ENCODE data around the gene EEF2.
"Not testable (repeated sequence)": the region's sequence is repeated elsewhere in the genome, so short reads cannot be mapped to it uniquely, and the experiment has no call there.

EEF2 gene

DNA sequence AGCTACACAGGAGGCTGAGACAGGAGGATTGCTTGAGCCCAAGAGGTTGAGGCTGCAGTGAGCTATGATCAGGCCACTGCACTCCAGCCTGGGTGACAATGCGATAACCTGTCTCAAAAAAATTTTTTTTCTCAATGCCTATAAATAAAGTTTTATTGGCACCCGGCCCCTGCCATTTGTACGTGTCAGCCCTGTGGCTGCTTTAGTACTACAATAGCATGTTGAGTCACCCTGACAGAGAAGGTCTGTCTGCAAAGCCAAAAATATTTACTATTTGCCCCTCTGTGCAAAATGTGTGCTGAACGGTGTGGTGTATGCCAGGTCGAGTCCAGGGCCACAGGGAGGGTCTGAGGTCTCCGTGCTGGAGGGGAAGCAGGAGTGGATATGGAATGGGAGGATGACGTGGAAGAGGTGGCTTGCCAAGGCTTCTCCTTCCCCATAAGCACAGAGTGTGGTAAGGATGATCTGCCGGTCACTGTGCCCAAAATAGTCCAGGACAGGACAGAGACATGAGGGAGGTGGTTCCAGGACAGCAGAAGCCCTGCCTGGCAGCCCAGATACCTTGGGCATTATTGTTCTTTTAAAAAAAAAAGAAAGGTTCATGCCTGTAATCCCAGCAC lies 42.4 kb downstream of the EEF2 start:
- FAIRE-seq, result no peak
- no peak for TF ChIP-seq POLR2A (IDR thresholded peaks at IDR 0.05; ENCODE audit: low read depth, low read length)
- no peak for DNase-seq (ENCODE audit: insufficient read length, low spot score)

DNA sequence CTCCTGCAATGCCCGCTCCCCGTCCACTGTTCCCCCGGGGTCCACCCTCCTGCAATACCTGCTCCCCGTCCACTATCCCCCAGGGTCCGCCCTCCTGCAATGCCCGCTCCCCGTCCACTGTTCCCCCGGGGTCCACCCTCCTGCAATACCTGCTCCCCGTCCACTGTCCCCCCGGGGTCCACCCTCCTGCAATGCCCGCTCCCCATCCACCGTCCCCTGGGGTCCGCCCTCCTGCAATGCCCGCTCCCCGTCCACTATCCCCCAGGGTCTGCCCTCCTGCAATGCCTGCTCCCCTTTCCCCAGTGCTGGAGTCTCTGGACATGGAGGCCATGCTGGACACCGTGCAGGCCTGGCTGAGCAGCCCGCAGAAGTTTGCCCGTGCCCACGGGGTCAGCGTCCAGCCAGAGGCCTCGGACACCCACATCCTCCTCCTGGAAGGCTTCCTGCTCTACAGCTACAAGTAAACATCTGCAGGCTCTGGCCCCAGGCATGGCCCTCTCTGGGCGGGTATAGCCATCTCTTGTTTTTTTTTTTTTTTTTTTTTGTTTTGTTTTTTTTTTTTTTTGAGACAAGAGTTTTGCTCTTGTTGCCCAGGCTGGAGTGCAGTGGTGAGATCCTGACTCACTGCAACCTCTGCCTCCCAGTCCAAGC lies 46.8 kb downstream of the EEF2 start:
- FAIRE-seq, result not testable (repeated sequence)
- DNase-seq (ENCODE audit: insufficient read length, low spot score), result peak; percentile 37

DNA sequence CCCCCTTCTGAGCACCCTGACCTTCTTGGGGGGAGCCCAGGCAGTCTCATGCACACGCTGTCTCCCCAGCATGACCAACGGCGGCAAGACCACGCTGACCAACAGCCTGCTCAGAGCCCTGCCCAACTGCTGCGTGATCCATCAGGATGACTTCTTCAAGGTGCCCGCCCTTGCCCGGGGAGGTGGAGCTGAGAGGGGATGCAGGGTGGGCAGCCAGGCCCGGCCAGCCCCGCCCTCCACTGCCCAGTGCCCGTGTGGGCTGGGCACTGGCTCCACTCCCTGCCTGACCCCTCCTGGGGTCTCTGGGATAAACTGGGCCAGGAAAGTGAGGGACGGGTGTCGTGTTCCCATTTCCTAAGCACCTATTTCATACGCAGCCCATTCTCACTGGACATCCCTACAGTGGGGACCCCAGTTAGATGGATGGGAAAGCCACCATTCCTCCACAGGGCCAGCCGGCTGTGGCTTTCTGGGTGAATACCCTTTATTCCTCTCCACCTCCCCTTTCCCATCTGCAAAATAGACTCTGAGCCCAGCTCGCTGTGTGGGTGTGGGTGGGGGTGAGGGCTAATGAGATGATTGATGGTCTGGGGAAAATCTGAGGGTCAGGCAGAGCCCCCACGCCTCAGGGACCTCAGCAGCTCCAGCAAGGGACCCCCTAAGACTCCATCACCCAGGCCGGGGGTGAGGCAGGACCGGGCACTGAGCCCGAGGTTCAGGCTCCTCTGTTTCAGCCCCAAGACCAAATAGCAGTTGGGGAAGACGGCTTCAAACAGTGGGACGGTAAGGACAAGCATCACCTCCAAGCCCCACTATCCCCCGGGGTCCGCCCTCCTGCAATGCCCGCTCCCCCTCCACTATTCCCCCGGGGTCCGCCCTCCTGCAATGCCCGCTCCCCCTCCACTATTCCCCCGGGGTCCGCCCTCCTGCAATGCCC lies 48.5 kb downstream of the EEF2 start:
- no peak for FAIRE-seq
- TF ChIP-seq POLR2A (IDR thresholded peaks at IDR 0.05; ENCODE audit: low read depth, low read length), result no peak

DNA sequence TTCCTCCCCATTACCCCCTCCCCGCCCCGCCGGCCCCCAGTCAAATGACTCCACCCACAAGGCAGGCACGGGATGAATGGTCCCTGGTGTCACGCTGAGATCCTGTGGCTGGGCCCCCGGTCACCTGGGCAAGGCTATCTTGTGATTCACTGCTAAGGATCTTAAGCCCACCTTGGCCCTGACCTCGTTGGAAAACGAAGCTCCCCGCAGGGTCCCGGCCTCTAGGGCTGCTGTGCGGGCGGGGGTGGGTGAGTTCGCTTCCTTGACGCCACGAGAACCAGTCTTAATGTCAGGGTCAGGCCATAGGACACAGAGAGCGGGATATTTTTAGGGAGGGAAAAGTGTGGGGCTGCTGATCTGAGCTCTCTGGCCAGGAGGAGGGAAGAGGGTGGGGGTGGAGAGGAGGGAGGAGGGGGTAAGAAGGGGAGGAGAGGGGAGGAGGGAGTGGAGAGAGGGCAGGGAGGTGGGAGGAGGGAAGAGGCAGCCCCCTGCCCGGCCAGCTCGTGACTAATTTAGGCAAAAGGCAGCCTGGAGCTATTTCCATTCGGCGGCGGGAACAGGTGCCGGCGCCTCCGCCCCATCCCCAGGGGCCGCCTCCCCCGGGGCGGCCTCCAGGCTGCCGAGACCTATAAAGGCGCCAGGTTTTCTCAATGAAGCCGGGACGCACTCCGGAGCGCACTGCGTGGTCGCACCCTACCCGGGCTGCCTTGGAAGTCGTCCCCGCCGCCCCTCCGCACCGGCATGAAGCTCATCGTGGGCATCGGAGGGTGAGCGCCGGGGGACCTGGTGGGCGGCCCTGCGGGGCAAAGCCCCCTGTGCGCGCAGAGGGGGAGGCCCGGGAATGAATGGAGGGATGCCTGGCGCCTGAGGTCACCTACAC lies 52.1 kb downstream of the EEF2 start, which contains the start of gene NMRK2:
NMRK2 (plus strand) TSS at position 139 of the 880 bp plus-strand sequence; CDS start at position 742, 603 bp downstream.
- DNase-seq (ENCODE audit: insufficient read length, low spot score), result no peak
- no peak for TF ChIP-seq POLR2A (IDR thresholded peaks at IDR 0.05; ENCODE audit: low read depth, low read length)
- no peak for FAIRE-seq

More for the DNA sequence above, 48.5 kb downstream of the EEF2 start:
- no peak for DNase-seq (ENCODE audit: insufficient read length, low spot score)

DNA sequence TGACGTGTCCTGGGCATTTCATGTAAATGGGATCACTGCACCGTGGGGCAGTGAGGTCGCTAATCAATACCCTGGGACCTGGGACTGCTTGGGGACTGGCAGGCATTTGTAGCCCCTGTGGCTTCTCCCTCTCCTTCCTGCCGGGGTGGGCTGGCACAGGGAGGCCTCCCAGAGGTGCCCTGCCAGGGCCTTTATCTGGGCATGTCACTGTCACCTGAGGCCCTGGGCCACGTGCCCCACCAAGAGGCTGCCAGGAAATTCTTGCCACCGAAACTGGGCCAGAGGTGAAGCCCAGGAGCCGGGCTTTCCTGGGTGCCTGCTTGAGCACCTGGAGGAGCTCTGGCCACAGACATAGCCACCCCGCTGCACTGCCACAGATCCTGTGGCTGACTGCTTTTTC lies 54.2 kb downstream of the EEF2 start:
- DNase-seq (ENCODE audit: insufficient read length, low spot score) (no peak), FAIRE-seq (no peak)
- no peak for TF ChIP-seq POLR2A (IDR thresholded peaks at IDR 0.05; ENCODE audit: low read depth, low read length)
